DND-41 (cell line): ENCODE measurements around the gene TMC3.

Source experiments
- EZH2 ChIP-seq: IDR thresholded peaks from 3 replicates; pipeline ENCODE4 v1.6.1; 2012; ENCODE audit warnings: borderline replicate concordance, low read depth, mild to moderate bottlenecking, moderate library complexity, low read length, inconsistent platforms; ENCODE audit not compliant: severe bottlenecking
- TF ChIP-seq, protein P1 (sequence below): IDR thresholded peaks from 2 replicates; pipeline ENCODE4 v1.5.1; 2012; ENCODE audit warnings: borderline replicate concordance, low read length, moderate library complexity, mild to moderate bottlenecking; ENCODE audit not compliant: poor library complexity, severe bottlenecking; ENCODE audit errors: extremely low read depth

DNA sequence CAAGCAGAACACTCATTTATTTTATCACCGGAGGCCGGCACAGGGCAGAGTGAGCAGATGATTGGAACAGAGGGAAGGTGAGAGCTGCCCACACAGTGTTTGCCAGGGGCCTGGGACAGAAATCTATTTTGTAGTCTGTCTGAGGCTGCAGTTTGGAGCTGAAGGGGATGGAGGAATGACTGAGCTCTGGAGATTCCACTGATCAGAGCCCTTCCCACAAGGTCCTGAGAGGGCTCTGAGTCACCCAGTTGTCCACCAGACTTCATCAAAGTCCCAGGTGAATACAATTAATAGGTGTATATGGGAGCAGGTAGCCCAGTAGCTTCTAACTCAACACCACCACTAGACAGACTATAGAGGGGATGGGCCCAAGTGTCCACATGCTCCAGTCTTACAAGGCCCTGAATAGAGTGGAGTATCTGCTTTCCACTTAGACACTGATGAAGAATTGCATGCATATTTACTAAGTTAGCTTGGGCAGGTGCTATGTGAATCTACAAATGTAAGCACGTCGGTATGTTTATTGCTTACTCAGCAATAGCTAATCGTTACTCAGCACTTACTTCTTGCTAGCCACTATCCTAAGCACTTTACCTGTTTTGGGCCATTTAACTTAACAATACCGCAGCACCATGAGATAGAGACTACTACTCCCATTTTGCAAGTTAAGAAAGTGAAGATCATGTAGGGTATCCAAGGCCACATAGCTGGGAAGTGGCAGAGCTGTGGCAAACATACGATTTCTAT lies 47.4 kb downstream of the TMC3 start:
- TF ChIP-seq, protein P1, sequence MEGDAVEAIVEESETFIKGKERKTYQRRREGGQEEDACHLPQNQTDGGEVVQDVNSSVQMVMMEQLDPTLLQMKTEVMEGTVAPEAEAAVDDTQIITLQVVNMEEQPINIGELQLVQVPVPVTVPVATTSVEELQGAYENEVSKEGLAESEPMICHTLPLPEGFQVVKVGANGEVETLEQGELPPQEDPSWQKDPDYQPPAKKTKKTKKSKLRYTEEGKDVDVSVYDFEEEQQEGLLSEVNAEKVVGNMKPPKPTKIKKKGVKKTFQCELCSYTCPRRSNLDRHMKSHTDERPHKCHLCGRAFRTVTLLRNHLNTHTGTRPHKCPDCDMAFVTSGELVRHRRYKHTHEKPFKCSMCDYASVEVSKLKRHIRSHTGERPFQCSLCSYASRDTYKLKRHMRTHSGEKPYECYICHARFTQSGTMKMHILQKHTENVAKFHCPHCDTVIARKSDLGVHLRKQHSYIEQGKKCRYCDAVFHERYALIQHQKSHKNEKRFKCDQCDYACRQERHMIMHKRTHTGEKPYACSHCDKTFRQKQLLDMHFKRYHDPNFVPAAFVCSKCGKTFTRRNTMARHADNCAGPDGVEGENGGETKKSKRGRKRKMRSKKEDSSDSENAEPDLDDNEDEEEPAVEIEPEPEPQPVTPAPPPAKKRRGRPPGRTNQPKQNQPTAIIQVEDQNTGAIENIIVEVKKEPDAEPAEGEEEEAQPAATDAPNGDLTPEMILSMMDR = no peak
- TF ChIP-seq EZH2 = no peak
